SU-DHL-6 (cell line): ENCODE data around the gene MYORG.

ENCODE experiments used
- EZH2phosphoT487 ChIP-seq: fragments of 200-600 bp; sonication (generic), shearing (Covaris generic); conservative IDR thresholded peaks from 2 replicates; pipeline ENCODE4 v1.6.1; 2018; ENCODE audit warnings: mild to moderate bottlenecking, antibody characterized with exemption, low read length, moderate library complexity, mixed read lengths
- TF ChIP-seq, protein P1 (sequence below): fragments of 200-600 bp; sonication (generic); IDR thresholded peaks from one replicate; pipeline ENCODE4 v1.5.1; 2017; ENCODE audit warnings: antibody characterized with exemption, mild to moderate bottlenecking, low read length, moderate library complexity; ENCODE audit not compliant: insufficient read depth, poor library complexity, severe bottlenecking

DNA sequence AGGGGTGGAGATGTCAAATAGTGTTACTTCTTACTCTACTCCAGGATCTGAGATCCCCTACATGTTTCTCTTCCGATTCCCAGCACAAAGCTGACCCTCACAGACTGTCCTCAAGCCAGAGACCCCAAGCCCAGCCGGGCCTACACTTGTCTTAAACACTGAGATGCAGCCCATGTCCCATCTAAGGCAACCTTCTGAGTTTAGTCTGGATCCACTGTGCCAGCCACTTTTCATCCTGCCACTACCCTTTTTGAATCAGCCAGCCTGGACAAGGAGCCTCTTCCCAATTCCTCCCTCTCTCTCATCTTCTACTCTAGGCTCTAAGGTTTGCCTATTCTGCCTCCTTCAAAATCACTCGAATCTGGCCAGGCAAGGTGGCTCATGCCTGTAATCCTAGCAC, 6.2 kb upstream of the MYORG start:
- TF ChIP-seq, protein P1, sequence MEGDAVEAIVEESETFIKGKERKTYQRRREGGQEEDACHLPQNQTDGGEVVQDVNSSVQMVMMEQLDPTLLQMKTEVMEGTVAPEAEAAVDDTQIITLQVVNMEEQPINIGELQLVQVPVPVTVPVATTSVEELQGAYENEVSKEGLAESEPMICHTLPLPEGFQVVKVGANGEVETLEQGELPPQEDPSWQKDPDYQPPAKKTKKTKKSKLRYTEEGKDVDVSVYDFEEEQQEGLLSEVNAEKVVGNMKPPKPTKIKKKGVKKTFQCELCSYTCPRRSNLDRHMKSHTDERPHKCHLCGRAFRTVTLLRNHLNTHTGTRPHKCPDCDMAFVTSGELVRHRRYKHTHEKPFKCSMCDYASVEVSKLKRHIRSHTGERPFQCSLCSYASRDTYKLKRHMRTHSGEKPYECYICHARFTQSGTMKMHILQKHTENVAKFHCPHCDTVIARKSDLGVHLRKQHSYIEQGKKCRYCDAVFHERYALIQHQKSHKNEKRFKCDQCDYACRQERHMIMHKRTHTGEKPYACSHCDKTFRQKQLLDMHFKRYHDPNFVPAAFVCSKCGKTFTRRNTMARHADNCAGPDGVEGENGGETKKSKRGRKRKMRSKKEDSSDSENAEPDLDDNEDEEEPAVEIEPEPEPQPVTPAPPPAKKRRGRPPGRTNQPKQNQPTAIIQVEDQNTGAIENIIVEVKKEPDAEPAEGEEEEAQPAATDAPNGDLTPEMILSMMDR, result no peak
- TF ChIP-seq EZH2phosphoT487, result no peak
